ENCODE data around the gene AGR3.

AGR3 gene

DNA sequence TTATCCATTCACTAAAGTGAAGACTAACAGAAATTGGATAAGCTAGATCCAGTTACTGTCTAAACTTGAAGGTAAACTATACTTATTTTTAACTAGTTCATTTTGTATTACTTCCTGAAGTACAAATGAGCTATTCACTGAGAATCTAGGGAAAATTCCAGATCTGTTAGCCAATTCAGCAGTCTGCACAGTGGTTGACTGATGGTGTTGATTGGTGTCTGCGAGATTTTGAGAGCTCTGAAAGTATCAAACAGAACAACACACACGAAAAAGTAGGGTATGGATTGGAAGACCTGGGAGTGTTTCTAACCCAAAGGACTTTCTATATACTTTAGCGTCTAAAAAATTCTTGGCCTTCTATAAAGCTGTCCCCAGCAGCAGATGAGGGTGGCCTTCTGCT, 43.4 kb downstream of the AGR3 start:
- DNase-seq (ENCODE audit: low spot score): no peak
- ChIA-PET POLR2A (ENCODE audit: low non-redundant PET) (no interaction called here), CTCF (no interaction called here)
- no peak for TF ChIP-seq CTCF (conservative IDR thresholded peaks at IDR 0.05; ENCODE audit: low read depth)
- H3K27ac ChIP-seq: no peak overlapping the region

DNA sequence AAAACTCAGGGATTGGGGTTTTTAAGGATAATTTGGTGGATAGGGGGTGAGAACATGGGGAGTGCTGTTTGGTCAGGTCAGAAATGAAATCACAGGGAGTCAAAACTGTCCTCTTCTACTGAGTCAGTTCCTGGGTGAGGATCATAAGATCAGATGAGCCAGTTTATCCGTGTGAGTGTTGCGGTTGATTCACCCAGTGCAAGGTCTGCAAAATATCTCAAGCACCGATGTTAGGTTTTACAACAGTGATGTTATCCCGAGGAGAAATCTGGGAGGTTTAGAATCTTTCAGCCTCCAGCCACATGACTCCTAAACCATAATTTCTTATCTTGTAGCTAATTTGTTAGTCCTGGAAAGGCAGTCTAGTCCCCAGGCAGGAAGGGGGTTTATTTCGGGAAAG, 45.3 kb downstream of the AGR3 start:
- no peak for DNase-seq (ENCODE audit: low spot score)
- no peak overlapping the region for H3K27ac ChIP-seq
- CTCF ChIA-PET: no interaction called here
- TF ChIP-seq CTCF (conservative IDR thresholded peaks at IDR 0.05; ENCODE audit: low read depth): no peak
- POLR2A ChIA-PET (ENCODE audit: low non-redundant PET): no interaction called here

DNA sequence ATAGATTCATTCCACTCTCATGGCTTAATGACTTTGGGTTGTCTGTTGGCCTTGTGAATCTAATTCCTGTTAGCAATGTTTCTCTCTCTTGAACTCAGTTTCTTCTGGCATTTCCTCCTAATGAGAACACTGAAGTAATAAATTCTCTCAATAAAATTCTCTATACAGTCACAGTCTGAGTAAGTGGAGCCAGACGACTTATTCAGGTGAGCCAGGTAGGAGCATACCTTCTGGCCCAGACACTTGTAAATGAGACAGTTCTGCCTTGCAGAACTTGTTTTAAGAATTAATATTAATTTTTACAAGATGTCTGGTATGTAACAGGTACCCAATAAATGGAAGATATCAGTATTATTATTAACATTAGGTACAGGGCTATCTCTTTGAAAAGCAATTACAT, 48.4 kb downstream of the AGR3 start:
- TF ChIP-seq CTCF (conservative IDR thresholded peaks at IDR 0.05; ENCODE audit: low read depth): no peak
- CTCF ChIA-PET: interaction anchor here (1.0 kb wide), 1 partner anchor 468 kb away, joined by 3 read pairs; no protein-coding TSS in a partner anchor
- POLR2A ChIA-PET (ENCODE audit: low non-redundant PET): no interaction called here
- no peak overlapping the region for H3K27ac ChIP-seq
- DNase-seq (ENCODE audit: low spot score): no peak

- no peak for TF ChIP-seq CTCF (conservative IDR thresholded peaks at IDR 0.05; ENCODE audit: low read depth)
- no peak overlapping the region for H3K27ac ChIP-seq
- no peak for DNase-seq (ENCODE audit: low spot score)
- CTCF ChIA-PET: no interaction called here
- POLR2A ChIA-PET (ENCODE audit: low non-redundant PET): no interaction called here
Observed at GRCh38 chr7:16826060-16826459, 55.7 kb downstream of the AGR3 start.

- H3K27ac ChIP-seq: no peak overlapping the region
- DNase-seq (ENCODE audit: low spot score): no peak
- no peak for TF ChIP-seq CTCF (conservative IDR thresholded peaks at IDR 0.05; ENCODE audit: low read depth)
- ChIA-PET CTCF (no interaction called here), POLR2A (ENCODE audit: low non-redundant PET) (no interaction called here)
Observed at GRCh38 chr7:16822029-16822428, 59.8 kb downstream of the AGR3 start.

DNA sequence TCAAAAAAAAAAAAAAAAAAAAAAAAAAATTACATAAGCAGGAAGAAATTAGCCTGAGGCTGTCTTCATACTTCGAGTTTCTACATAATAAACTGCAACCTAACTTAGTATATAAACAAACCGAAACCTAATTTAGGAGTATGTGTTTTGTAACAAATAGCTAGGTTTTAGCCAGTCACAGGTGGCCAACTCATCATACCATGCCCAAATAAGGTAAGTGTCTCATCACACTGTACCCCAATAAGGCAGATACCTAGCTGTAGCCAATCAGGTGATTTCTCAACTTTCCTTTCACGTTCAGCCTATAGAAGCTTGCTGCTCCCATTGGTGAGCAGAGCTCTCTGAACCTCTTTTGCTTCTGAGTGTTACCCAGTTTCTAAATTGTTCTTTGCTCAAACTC, 63.1 kb downstream of the AGR3 start:
- DNase-seq (ENCODE audit: low spot score): no peak
- ChIA-PET POLR2A (ENCODE audit: low non-redundant PET) (no interaction called here), CTCF (interaction anchor here (0.6 kb wide), 2 partner anchors 345 to 715 kb away, joined by 3 read pairs; no protein-coding TSS in a partner anchor)
- H3K27ac ChIP-seq: no peak overlapping the region
- TF ChIP-seq CTCF (conservative IDR thresholded peaks at IDR 0.05; ENCODE audit: low read depth): no peak

- CTCF ChIA-PET: no interaction called here
- POLR2A ChIA-PET (ENCODE audit: low non-redundant PET): no interaction called here
- TF ChIP-seq CTCF (conservative IDR thresholded peaks at IDR 0.05; ENCODE audit: low read depth): no peak
- DNase-seq (ENCODE audit: low spot score): peak; percentile 39
- no peak overlapping the region for H3K27ac ChIP-seq
Observed at GRCh38 chr7:16817536-16817935, 64.2 kb downstream of the AGR3 start.
